ENCODE measurements around the gene MXRA8.

MXRA8 gene

GRCh38 chr1:1331068-1331965 lies 27.0 kb downstream of the MXRA8 start, which contains the start of gene TAS1R3:
TAS1R3 (plus strand) TSS chr1:1331280; CDS start chr1:1331346, 66 bp downstream.
- TF ChIP-seq ZFX (IDR thresholded peaks at IDR 0.05; ENCODE audit: borderline replicate concordance) = no peak
- TF ChIP-seq CTCF (IDR thresholded peaks at IDR 0.05) = peak; percentile 18; the same call in 1 of the 2 replicates
- H3K27ac ChIP-seq = peak within 1 kb of the TSS; percentile 75

GRCh38 chr1:1330366-1331067 lies 27.8 kb downstream of the MXRA8 start:
- TF ChIP-seq CTCF (IDR thresholded peaks at IDR 0.05) (no peak), ZFX (IDR thresholded peaks at IDR 0.05; ENCODE audit: borderline replicate concordance) (no peak)
- no peak overlapping the region for H3K27ac ChIP-seq

GRCh38 chr1:1329304-1330210 lies 28.8 kb downstream of the MXRA8 start:
- peak overlapping the region; percentile 42 for H3K27ac ChIP-seq
- TF ChIP-seq CTCF (IDR thresholded peaks at IDR 0.05) (no peak), ZFX (IDR thresholded peaks at IDR 0.05; ENCODE audit: borderline replicate concordance) (no peak)

GRCh38 chr1:1328254-1328653 lies 30.1 kb downstream of the MXRA8 start:
- no peak for TF ChIP-seq CTCF (IDR thresholded peaks at IDR 0.05)
- H3K27ac ChIP-seq = no peak overlapping the region

GRCh38 chr1:1327291-1327690 lies 31.1 kb downstream of the MXRA8 start:
- H3K27ac ChIP-seq = no peak overlapping the region
- TF ChIP-seq ZFX (IDR thresholded peaks at IDR 0.05; ENCODE audit: borderline replicate concordance) = no peak

- peak overlapping the region; percentile 90 for H3K27ac ChIP-seq
- TF ChIP-seq ZFX (IDR thresholded peaks at IDR 0.05; ENCODE audit: borderline replicate concordance) = no peak
- no peak for TF ChIP-seq CTCF (IDR thresholded peaks at IDR 0.05)
Observed at GRCh38 chr1:1326075-1326605, 32.2 kb downstream of the MXRA8 start.
